ENCODE results near the gene PMIS2.

GRCh38 chr19:35556846-35557538, 29.0 kb upstream of the PMIS2 start:
- TF ChIP-seq, protein P1, sequence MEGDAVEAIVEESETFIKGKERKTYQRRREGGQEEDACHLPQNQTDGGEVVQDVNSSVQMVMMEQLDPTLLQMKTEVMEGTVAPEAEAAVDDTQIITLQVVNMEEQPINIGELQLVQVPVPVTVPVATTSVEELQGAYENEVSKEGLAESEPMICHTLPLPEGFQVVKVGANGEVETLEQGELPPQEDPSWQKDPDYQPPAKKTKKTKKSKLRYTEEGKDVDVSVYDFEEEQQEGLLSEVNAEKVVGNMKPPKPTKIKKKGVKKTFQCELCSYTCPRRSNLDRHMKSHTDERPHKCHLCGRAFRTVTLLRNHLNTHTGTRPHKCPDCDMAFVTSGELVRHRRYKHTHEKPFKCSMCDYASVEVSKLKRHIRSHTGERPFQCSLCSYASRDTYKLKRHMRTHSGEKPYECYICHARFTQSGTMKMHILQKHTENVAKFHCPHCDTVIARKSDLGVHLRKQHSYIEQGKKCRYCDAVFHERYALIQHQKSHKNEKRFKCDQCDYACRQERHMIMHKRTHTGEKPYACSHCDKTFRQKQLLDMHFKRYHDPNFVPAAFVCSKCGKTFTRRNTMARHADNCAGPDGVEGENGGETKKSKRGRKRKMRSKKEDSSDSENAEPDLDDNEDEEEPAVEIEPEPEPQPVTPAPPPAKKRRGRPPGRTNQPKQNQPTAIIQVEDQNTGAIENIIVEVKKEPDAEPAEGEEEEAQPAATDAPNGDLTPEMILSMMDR (IDR thresholded peaks at IDR 0.05): no peak
- no peak for TF ChIP-seq POLR2A (IDR thresholded peaks at IDR 0.05)
